ENCODE results near the gene FCAMR. TPM values are rescaled to one million over a fixed set of nuclear protein-coding genes. Genes with fewer than 3 reads are reported as not detected.

Gene FCAMR
- polyA plus RNA-seq, 4 donors: 0.54 to 4.5 (median 0.91) TPM

DNA sequence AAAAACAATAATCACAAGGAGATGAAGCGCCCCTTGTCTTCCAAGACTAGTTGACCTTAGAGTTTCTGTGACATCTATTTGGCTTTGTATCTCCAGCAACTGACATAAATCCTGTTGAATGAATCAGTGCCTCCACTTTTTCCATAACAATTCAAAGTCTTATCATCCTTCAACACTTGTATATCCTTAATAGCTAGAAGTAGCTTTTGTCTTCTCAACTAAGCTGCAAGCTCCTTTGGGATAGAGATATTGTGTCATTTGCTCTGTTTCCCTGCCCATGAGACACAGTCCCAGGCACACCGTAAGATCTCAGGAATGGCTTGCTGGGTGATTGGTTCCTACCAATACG is 29.7 kb downstream of the FCAMR start:
- peak overlapping the region in 1 of 3 donors; percentile 17 for H3K4me3 ChIP-seq (ENCODE audit: low read depth in 1 of 3, low read length in 3 of 3)
- DNase-seq (no peak), FAIRE-seq (no peak)
- no peaks in the 10 kb centered on the region for H3K27me3 ChIP-seq (ENCODE audit: control insufficient read depth in 3 of 3, insufficient read depth in 3 of 3, low read length in 3 of 3)
- H3K27ac ChIP-seq (ENCODE audit: low read depth in 1 of 3, low read length in 2 of 3): peak overlapping the region; percentile 58 to 83 (median 77)
- peaks cover 0 to 7% of the 10 kb centered on the region in 2 donors for H3K9me3 ChIP-seq (ENCODE audit: control insufficient read depth in 2 of 2, insufficient read depth in 1 of 2, low read depth in 1 of 2, low read length in 1 of 2)
- WGBS, 3 donors: 17 to 67% (median 32%) methylated on average over 3 of the region's 3 CpGs
- peaks cover 0 to 49% (median 3%) of the 10 kb centered on the region in 3 donors for H3K4me1 ChIP-seq (ENCODE audit: control insufficient read depth in 3 of 3, insufficient read depth in 2 of 3, low read depth in 1 of 3, low read length in 2 of 3)
- peaks cover 0 to 28% (median 4%) of the 10 kb centered on the region in 3 donors for H3K36me3 ChIP-seq (ENCODE audit: control insufficient read depth in 3 of 3, insufficient read depth in 2 of 3, low read depth in 1 of 3, low read length in 3 of 3)

DNA sequence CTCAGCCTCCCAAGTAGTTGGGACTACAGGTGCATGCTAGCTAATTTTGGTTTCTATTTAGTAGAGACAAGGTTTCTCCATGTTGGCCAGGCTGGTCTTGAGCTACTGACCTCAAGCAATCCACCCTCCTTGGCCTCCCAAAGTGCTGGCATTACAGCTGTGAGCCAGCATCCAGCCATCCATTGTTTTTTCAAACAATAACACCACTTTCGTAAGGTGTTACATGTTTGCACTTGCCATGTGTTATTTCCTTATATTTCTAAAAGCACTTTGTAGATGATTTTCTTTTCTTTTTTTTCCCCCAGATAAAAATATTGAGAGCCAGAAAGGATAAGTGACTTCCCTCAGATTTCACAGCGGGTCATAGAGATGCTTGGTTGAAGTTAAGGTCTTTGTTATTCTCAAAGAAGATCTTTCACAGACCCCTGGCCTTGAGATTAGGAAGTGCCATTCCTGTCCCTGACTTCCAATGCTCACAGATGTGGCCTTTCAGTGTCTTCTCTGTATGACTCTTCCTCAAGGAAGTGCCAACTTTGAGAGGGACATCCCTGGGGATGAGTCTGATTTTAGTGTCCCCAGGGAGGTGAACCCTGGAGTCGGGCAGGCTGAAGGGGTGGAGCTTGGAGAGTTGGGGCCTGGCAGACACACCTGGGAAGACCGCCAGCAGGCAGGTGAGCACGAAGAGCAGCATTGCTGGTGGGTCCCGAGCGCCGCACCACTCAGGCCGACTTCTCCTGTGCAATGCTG is 30.2 kb downstream of the FCAMR start:
- Histone ChIP-seq H3K9me3 (ENCODE audit: control insufficient read depth in 2 of 2, insufficient read depth in 1 of 2, low read depth in 1 of 2, low read length in 1 of 2) (peaks cover 0 to 7% of the 10 kb centered on the region in 2 donors), H3K4me1 (ENCODE audit: control insufficient read depth in 3 of 3, insufficient read depth in 2 of 3, low read depth in 1 of 3, low read length in 2 of 3) (peaks cover 0 to 49% (median 3%) of the 10 kb centered on the region in 3 donors), H3K27me3 (ENCODE audit: control insufficient read depth in 3 of 3, insufficient read depth in 3 of 3, low read length in 3 of 3) (no peaks in the 10 kb centered on the region), H3K4me3 (ENCODE audit: low read depth in 1 of 3, low read length in 3 of 3) (no peak overlapping the region), H3K36me3 (ENCODE audit: control insufficient read depth in 3 of 3, insufficient read depth in 2 of 3, low read depth in 1 of 3, low read length in 3 of 3) (peaks cover 2 to 34% (median 4%) of the 10 kb centered on the region in 3 donors), H3K27ac (ENCODE audit: low read depth in 1 of 3, low read length in 2 of 3) (peak overlapping the region; percentile 43 to 83 (median 58))
- FAIRE-seq (no peak), DNase-seq (peak in 1 of 2 donors; percentile 74)
- WGBS, 3 donors: 14 to 62% (median 25%) methylated on average over 9 of the region's 9 CpGs

DNA sequence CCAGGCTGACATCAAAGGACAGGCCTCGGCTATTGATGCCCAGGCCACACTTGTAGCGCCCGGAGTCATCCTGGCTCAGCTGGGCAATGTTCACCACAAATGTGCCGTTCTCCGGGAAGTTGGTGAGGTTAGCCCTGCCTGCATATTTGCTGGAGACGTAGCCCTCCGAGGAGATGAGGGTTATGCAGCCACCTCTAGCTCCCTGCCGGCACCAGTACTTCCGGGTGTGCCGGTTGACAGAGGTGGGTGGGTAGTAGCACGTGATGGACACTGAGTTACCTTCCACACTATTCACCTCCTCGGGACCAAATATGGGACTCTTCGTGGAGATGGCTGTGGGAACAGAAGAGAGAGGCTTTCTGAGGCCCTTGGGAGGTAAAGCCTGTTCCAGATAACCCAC is 31.1 kb downstream of the FCAMR start:
- peak overlapping the region in 2 of 3 donors; percentile 27 to 67 for H3K27ac ChIP-seq (ENCODE audit: low read depth in 1 of 3, low read length in 2 of 3)
- DNase-seq (peak in 1 of 2 donors; percentile 57), FAIRE-seq (no peak)
- H3K4me3 ChIP-seq (ENCODE audit: low read depth in 1 of 3, low read length in 3 of 3): peak overlapping the region in 1 of 3 donors; percentile 4
- 20 to 64% (median 44%) methylated on average over 13 of the region's 13 CpGs for WGBS, 3 donors
- H3K4me1 ChIP-seq (ENCODE audit: control insufficient read depth in 3 of 3, insufficient read depth in 2 of 3, low read depth in 1 of 3, low read length in 2 of 3): peaks cover 0 to 49% (median 3%) of the 10 kb centered on the region in 3 donors
- H3K9me3 ChIP-seq (ENCODE audit: control insufficient read depth in 2 of 2, insufficient read depth in 1 of 2, low read depth in 1 of 2, low read length in 1 of 2): peaks cover 0 to 7% of the 10 kb centered on the region in 2 donors
- peaks cover 2 to 38% (median 4%) of the 10 kb centered on the region in 3 donors for H3K36me3 ChIP-seq (ENCODE audit: control insufficient read depth in 3 of 3, insufficient read depth in 2 of 3, low read depth in 1 of 3, low read length in 3 of 3)
- no peaks in the 10 kb centered on the region for H3K27me3 ChIP-seq (ENCODE audit: control insufficient read depth in 3 of 3, insufficient read depth in 3 of 3, low read length in 3 of 3)

DNA sequence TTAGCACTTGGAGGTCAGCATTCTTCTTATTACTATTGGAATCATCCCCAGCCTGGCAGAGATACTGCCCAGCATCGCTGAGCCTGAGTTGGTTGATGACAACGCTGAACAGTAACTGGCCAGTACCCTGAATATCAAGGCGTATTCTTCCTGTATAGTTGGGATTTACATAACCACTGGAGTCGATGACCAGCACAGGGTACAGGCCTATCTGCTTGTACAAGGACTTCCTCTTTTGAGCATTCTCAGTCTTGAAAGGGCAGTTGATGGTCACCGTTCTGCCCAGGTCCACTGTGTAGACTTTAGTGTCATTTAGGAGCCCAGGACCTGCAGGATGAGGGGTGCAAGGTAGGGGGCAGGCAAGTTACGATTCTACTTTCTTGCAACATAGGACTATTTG is 32.8 kb downstream of the FCAMR start:
- Histone ChIP-seq H3K4me3 (ENCODE audit: low read depth in 1 of 3, low read length in 3 of 3) (no peak overlapping the region), H3K36me3 (ENCODE audit: control insufficient read depth in 3 of 3, insufficient read depth in 2 of 3, low read depth in 1 of 3, low read length in 3 of 3) (peaks cover 5 to 51% (median 6%) of the 10 kb centered on the region in 3 donors), H3K4me1 (ENCODE audit: control insufficient read depth in 3 of 3, insufficient read depth in 2 of 3, low read depth in 1 of 3, low read length in 2 of 3) (peaks cover 0 to 34% (median 3%) of the 10 kb centered on the region in 3 donors), H3K27me3 (ENCODE audit: control insufficient read depth in 3 of 3, insufficient read depth in 3 of 3, low read length in 3 of 3) (no peaks in the 10 kb centered on the region), H3K27ac (ENCODE audit: low read depth in 1 of 3, low read length in 2 of 3) (peak overlapping the region in 1 of 3 donors; percentile 18), H3K9me3 (ENCODE audit: control insufficient read depth in 2 of 2, insufficient read depth in 1 of 2, low read depth in 1 of 2, low read length in 1 of 2) (peaks cover 0 to 7% of the 10 kb centered on the region in 2 donors)
- FAIRE-seq (no peak), DNase-seq (peak in 1 of 2 donors; percentile 55)
- WGBS, 3 donors: 28 to 62% (median 50%) methylated on average over 6 of the region's 6 CpGs

DNA sequence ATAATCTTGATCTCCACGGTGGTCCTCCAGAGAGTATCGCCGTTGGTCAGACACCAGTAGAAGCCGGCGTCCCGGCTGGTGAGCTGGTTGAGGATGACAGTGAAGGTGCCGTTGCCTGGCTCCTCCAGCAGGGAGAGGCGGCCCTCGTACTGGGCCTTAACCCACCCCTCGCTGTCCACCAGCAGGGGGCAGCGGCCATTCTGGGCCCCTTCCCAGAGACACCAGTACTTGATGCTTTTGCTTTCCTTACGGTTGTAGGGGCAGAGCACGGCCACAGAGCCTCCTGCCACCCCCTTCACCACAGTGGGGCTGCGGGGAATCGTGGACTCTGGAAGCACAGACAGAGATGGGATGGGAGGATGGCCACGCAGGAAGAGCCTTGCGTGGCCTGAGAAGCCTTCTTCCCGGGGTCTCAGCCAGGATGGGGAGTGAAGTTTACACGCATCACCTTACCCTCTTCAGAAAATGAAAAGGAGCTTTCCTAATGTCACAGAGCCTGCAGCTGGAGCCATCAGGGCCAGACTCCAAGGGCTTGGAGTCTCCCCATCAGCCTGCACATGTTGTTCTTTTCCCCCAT is 34.7 kb downstream of the FCAMR start:
- peak overlapping the region in 2 of 3 donors; percentile 3 to 17 for H3K27ac ChIP-seq (ENCODE audit: low read depth in 1 of 3, low read length in 2 of 3)
- DNase-seq: peak in 1 of 2 donors; percentile 48
- H3K36me3 ChIP-seq (ENCODE audit: control insufficient read depth in 3 of 3, insufficient read depth in 2 of 3, low read depth in 1 of 3, low read length in 3 of 3): peaks cover 5 to 61% (median 8%) of the 10 kb centered on the region in 3 donors
- no peaks in the 10 kb centered on the region for H3K27me3 ChIP-seq (ENCODE audit: control insufficient read depth in 3 of 3, insufficient read depth in 3 of 3, low read length in 3 of 3)
- H3K4me3 ChIP-seq (ENCODE audit: low read depth in 1 of 3, low read length in 3 of 3): no peak overlapping the region
- 40 to 56% (median 40%) methylated on average over 19 of the region's 19 CpGs for WGBS, 3 donors
- no peak for FAIRE-seq
- H3K4me1 ChIP-seq (ENCODE audit: control insufficient read depth in 3 of 3, insufficient read depth in 2 of 3, low read depth in 1 of 3, low read length in 2 of 3): peaks cover 0 to 18% (median under 1%) of the 10 kb centered on the region in 3 donors
- H3K9me3 ChIP-seq (ENCODE audit: control insufficient read depth in 2 of 2, insufficient read depth in 1 of 2, low read depth in 1 of 2, low read length in 1 of 2): peaks cover 0 to 7% of the 10 kb centered on the region in 2 donors

DNA sequence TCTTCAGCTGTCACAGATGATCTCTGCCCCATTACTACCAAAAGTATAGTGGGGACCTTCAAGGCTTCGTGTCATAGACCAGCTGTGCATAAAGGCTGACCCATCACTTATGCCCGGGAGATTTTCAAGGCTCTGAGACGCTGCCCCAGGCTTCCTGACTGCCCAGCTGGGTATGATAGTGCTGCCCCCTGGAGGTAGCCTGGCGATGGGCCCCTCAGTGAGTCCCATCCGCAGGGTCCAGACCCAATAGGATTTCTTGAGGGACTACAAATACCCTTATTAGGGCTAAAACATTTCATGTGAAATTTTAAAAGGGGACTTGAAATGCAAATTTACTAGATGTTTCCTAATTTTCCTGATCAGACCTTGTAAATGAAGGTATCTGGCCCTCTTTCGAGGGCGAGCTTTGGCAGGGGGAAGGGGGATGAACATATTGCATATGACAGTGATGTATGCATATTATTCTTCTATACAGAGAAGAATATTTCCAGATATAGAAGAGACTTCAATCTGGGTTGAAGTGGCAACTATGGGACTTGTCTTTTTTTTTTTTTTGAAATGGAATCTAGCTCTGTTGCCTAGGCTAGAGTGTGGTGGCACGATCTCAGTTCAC is 36.8 kb downstream of the FCAMR start:
- Histone ChIP-seq H3K4me3 (ENCODE audit: low read depth in 1 of 3, low read length in 3 of 3) (no peak overlapping the region), H3K27ac (ENCODE audit: low read depth in 1 of 3, low read length in 2 of 3) (no peak overlapping the region), H3K4me1 (ENCODE audit: control insufficient read depth in 3 of 3, insufficient read depth in 2 of 3, low read depth in 1 of 3, low read length in 2 of 3) (peaks cover 0 to 15% (median 4%) of the 10 kb centered on the region in 3 donors), H3K36me3 (ENCODE audit: control insufficient read depth in 3 of 3, insufficient read depth in 2 of 3, low read depth in 1 of 3, low read length in 3 of 3) (peaks cover 5 to 55% (median 12%) of the 10 kb centered on the region in 3 donors), H3K27me3 (ENCODE audit: control insufficient read depth in 3 of 3, insufficient read depth in 3 of 3, low read length in 3 of 3) (no peaks in the 10 kb centered on the region), H3K9me3 (ENCODE audit: control insufficient read depth in 2 of 2, insufficient read depth in 1 of 2, low read depth in 1 of 2, low read length in 1 of 2) (peaks cover 0 to 5% of the 10 kb centered on the region in 2 donors)
- DNase-seq: peak in 1 of 2 donors; percentile 42
- no peak for FAIRE-seq
- WGBS, 3 donors: 48 to 57% (median 55%) methylated on average over 8 of the region's 8 CpGs

DNA sequence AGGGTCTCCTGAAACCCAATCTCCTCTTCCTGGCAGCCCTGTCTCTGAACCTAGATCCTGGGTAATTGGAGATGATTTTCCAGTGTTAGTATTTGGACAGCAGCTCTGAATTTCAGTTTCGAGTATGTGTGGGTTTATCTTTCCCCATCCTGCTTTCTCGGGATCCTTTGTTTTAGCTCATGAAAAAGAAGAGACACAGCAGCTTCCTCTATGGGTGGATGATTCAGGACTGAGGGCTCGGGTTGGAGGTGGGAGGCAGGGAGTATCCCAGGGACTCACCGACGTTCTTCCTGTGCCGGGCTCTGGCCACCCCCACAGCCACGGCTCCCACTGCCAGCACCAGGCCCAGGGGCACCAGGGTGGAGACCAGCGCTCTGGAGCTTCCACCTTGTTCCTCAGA is 38.1 kb downstream of the FCAMR start:
- H3K36me3 ChIP-seq (ENCODE audit: control insufficient read depth in 3 of 3, insufficient read depth in 2 of 3, low read depth in 1 of 3, low read length in 3 of 3): peaks cover 5 to 50% (median 12%) of the 10 kb centered on the region in 3 donors
- FAIRE-seq (no peak), DNase-seq (no peak)
- no peaks in the 10 kb centered on the region for H3K27me3 ChIP-seq (ENCODE audit: control insufficient read depth in 3 of 3, insufficient read depth in 3 of 3, low read length in 3 of 3)
- no peaks in the 10 kb centered on the region for H3K9me3 ChIP-seq (ENCODE audit: control insufficient read depth in 2 of 2, insufficient read depth in 1 of 2, low read depth in 1 of 2, low read length in 1 of 2)
- no peak overlapping the region for H3K4me3 ChIP-seq (ENCODE audit: low read depth in 1 of 3, low read length in 3 of 3)
- H3K27ac ChIP-seq (ENCODE audit: low read depth in 1 of 3, low read length in 2 of 3): peak overlapping the region in 2 of 3 donors; percentile 3 to 18
- H3K4me1 ChIP-seq (ENCODE audit: control insufficient read depth in 3 of 3, insufficient read depth in 2 of 3, low read depth in 1 of 3, low read length in 2 of 3): peaks cover 4 to 26% (median 5%) of the 10 kb centered on the region in 3 donors
- 50 to 67% (median 59%) methylated on average over 8 of the region's 8 CpGs for WGBS, 3 donors

DNA sequence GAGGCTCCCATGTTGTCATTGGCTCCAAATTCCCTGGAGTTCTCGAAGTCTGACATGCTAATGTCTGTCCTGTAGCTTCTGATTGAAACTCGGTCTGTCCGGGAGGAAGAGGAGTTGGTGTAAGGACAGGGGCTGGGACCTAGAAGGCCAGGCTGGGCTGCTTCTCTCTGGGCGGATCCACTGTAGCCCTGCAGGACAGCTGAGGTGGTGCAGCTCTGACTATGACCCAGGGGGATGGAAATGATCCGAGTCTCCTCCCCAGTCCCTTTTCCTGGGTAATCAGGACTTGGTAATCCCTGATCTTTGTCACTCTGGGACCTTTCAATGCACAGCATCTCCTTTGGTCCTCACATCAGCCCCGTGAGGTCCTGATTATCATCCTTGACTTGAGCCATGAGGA is 38.6 kb downstream of the FCAMR start:
- Histone ChIP-seq H3K36me3 (ENCODE audit: control insufficient read depth in 3 of 3, insufficient read depth in 2 of 3, low read depth in 1 of 3, low read length in 3 of 3) (peaks cover 5 to 45% (median 12%) of the 10 kb centered on the region in 3 donors), H3K9me3 (ENCODE audit: control insufficient read depth in 2 of 2, insufficient read depth in 1 of 2, low read depth in 1 of 2, low read length in 1 of 2) (no peaks in the 10 kb centered on the region), H3K4me1 (ENCODE audit: control insufficient read depth in 3 of 3, insufficient read depth in 2 of 3, low read depth in 1 of 3, low read length in 2 of 3) (peaks cover 4 to 27% (median 5%) of the 10 kb centered on the region in 3 donors), H3K4me3 (ENCODE audit: low read depth in 1 of 3, low read length in 3 of 3) (no peak overlapping the region), H3K27me3 (ENCODE audit: control insufficient read depth in 3 of 3, insufficient read depth in 3 of 3, low read length in 3 of 3) (no peaks in the 10 kb centered on the region), H3K27ac (ENCODE audit: low read depth in 1 of 3, low read length in 2 of 3) (peak overlapping the region in 1 of 3 donors; percentile 3)
- 65 to 75% (median 69%) methylated on average over 6 of the region's 6 CpGs for WGBS, 3 donors
- DNase-seq: no peak
- FAIRE-seq: no peak

Data from small intestine (tissue), 7 donors.